SK-MEL-5 (cell line): Measurements from ENCODE around the gene NAV3. TPM values are rescaled to one million over a fixed set of nuclear protein-coding genes. Genes with fewer than 3 reads are reported as not detected.

Experiments
- DNase-seq: peaks from one replicate; pipeline ENCODE4 v3.0.0-alpha.2; 2016; ENCODE audit warnings: low read depth, low spot score
- in situ Hi-C: cut with HindIII; loops from 2 replicates; pipeline ENCODE4 v1.10.0; 2016; ENCODE audit warnings: low sequenced_read_pairs, high pct_unique_total_duplicates, low pct_unique_long_range_greater_than_20kb
- polyA plus RNA-seq, 2 experiments: library from polyadenylated mRNA; depleted of rRNA; stranded (reverse); fragments of >200 nt; gene quantifications; 2 replicates each; pipeline ENCODE4 v1.2.3, GENCODE V29; 2015
- total RNA-seq: library from RNA; depleted of rRNA; stranded (reverse); fragments of >200 nt; shearing (Covaris generic); gene quantifications from 2 replicates; pipeline ENCODE4 v1.2.3, GENCODE V29; 2014; rRNA removed

The NAV3 gene
- total RNA-seq: 41.3 and 56.6 TPM in 2 replicates
- 14.5 and 24.4 TPM in 2 replicates for polyA plus RNA-seq (2015; cell fraction: cytosol; rRNA removed)
- 29.1 and 35.9 TPM in 2 replicates for polyA plus RNA-seq (2015; cell fraction: nucleus; rRNA removed)

- no peak for DNase-seq
- in situ Hi-C loops: no loop called here
Observed at GRCh38 chr12:77830583-77831351, at the start of gene NAV3. NAV3 (plus strand) TSS chr12:77830894; CDS start chr12:77831462, 568 bp downstream.

- in situ Hi-C loops: no loop called here
- DNase-seq: no peak
Observed at GRCh38 chr12:77782034-77782433, 48.7 kb upstream of the NAV3 start.

- in situ Hi-C loops: no loop called here
Observed at GRCh38 chr12:77782766-77783165, 47.9 kb upstream of the NAV3 start.

DNA sequence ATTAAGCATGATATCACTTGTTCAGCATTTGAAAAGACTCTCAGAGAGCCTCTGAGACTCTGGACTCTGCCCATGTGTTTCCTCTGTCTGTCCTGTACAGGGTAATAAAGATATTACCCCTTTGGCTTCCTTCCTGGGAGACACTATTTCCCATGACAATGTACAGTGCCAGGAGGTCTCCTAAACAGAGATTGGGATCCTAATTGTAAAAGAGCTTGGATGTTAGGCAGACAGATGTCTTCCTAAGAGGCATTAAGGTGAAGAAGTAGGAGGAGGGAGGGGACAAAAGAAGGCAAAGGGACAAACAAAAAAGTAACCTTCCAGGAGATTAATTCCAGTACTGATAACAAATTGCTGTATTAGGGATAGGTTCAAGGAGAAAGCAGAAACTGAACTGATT is 45.5 kb upstream of the NAV3 start:
- in situ Hi-C loops: no loop called here
- DNase-seq: no peak

More at GRCh38 chr12:77782766-77783165, 47.9 kb upstream of the NAV3 start:
- DNase-seq: no peak

GRCh38 chr12:77786675-77787074 is 44.0 kb upstream of the NAV3 start:
- in situ Hi-C loops: no loop called here
- no peak for DNase-seq

DNA sequence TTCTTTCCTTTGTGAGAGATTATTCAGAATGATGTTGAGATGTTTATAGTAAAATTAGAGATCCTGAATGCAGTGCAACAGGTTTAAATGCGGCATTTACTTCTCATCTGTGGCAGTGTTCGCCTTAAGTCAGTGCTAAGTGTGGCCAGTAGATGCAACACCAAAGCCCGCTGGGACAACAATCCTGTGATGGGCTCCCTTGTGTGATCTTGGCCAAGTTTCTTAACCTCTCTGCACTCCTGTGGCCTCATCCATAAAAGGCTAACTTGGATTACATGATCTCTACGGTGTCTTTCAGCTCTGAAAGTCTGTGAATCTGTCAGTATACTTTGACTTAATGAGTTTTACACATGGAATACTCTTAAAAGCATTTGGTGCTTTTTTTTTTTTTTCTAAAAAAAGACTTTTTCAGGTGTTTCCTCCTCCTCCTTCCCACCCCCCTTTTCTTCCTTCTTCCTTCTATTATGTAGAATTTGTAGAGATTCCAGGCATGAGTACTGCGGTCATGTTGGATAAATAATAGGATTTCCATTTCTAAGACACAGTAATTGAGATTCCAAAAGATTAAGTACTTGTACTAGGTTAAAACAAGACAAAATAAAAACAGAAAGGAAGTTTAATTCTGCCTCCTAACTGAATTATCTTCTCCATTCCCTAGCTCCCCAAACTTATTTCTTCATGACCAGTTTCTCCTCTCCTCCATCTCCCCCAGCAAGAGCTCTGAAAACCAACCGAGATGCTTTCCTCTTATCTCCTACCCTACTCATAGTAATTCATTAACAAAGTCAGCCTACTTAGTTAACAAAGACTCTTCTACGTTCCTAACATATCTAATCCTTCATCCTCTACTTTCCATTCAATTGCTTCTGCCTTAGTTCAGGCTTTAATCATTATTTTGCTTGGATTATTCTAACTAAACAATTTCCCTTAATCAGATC is 42.2 kb upstream of the NAV3 start:
- in situ Hi-C loops: no loop called here
- no peak for DNase-seq

- in situ Hi-C loops: no loop called here
- DNase-seq: no peak
Observed at GRCh38 chr12:77795699-77796098, 35.0 kb upstream of the NAV3 start.

- no peak for DNase-seq
- in situ Hi-C loops: no loop called here
Observed at GRCh38 chr12:77796775-77797174, 33.9 kb upstream of the NAV3 start.

DNA sequence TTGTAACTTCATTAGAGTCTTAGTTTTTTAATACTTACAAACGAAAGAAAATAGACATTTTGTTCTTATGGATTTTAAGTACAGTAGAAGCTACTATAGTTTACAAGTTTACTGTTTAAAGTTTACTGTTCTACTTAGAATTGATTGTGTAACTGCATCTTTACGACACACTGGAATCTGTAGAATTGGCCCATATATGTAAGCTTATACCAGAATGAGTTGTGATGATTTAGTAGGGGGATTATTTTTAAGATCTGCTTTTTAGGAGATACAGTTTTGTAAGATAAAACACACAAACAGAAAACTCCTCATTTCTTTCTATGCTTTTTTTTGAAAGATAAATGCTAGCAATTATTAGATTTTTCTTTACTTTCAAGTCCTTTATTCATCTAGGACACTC is 30.2 kb upstream of the NAV3 start:
- in situ Hi-C loops: no loop called here
- no peak for DNase-seq

DNA sequence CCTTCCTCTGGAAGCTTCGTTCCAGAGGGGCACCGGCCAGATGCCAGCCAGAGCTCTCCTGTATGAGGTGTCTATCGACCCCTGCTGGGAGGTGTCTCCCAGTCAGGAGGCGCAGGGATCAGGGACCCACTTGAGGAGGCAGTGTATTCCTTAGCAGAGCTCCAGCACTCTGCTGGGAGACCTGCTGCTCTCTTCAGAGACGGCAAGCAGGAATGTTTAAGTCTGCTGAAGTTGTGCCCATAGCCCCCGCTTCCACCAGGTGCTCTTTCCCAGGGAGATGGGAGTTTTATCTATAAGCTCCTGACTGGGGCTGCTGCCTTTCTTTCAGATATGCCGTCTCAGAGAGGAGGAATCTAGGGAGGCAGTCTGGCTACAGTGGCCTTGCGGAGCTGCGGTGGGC is 22.2 kb upstream of the NAV3 start:
- in situ Hi-C loops: no loop called here
- no peak for DNase-seq

DNA sequence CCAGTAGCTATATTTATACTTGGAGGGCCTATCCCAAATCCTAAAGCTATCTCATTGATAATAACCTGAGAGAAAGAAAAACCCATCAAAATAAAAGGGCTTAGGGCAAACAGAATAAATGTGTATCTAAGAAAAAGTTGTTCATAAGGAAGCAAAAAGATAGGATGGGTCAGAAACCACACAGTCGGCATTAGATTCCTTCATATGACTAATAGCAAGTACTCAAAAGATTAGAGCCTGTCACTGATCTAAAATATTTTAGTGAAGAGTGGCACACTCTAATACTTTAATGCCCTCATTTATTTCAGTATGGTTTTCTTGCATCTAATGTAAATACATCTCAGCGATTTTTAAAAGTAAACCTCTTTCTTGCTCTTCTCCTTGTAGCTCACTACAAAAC is 17.1 kb upstream of the NAV3 start:
- no peak for DNase-seq
- in situ Hi-C loops: no loop called here

DNA sequence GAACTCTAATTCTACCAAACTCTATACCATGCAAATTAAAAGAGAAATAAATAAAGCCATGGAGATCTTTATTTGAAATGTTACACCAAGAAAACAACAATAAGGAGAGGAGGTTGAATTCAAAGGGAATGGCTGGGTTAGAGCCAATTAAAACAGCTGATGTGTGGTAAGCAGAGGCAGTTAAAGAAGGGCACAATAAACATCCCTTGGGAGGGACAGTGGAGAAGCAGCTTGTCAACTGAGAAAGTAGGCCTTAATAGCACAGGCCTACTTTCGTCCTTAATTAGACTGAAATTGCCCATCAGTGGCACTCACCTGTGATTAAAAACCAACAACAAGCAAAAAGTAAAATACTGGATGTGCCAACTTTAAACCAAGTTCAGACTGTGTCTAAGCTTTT is 16.3 kb upstream of the NAV3 start:
- DNase-seq: no peak
- in situ Hi-C loops: no loop called here

DNA sequence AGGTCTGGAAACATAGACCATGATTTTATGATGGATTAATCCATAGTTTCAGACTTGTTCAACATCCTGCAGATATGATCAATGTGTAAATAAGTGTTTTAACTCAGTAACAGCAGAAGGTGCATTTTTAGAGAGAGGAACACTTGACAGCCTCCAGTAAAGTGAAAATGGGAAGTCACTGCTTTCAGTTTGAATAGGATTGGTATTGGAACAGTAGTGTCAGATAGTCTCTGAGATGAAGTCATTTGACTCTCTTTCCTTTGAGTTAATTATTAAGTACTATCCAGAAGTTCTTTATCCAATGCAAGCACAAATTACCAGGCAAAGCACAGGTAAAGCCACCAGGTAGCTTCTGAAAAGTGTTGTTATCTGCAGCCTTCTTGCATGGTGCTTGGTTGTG is 14.5 kb upstream of the NAV3 start:
- in situ Hi-C loops: no loop called here
- no peak for DNase-seq

DNA sequence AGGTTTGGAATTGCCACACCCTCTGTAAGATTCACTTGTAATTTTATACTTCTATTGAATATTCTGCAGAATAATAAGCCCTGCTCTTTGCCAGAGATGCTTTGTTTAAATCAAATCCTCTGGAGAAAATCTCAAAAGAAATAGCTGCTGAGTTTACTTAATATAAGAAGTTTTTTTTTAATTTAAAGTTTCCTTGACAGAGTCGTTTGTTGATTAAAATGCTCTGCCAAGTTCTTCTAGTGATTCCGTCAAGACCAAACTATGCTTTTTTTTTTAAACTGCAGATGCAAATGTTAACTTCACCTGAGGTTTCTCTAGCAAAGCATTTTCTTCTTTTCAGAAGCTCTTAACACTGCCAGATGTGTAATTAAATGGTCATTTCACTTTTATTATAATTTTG is 13.4 kb upstream of the NAV3 start:
- in situ Hi-C loops: no loop called here
- DNase-seq: no peak

DNA sequence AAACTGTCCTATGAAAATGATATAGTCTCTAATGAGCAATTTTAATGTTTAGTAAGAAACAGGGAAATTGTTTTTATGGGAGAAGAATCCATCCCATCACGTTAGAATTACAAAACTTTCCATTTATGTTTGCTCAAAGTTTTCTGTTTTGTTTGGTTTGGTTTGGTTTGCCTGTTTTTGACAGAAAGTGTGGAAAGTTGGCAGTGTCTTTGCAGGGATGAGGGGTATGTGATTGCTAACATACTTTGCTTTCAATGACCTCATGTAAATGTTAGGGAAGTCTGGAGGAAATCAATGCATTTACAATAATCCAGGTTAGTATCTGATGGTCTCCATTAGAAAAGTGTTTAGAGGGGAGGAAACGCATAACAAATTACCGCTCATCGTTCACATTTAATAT is 12.3 kb upstream of the NAV3 start:
- in situ Hi-C loops: no loop called here
- no peak for DNase-seq

DNA sequence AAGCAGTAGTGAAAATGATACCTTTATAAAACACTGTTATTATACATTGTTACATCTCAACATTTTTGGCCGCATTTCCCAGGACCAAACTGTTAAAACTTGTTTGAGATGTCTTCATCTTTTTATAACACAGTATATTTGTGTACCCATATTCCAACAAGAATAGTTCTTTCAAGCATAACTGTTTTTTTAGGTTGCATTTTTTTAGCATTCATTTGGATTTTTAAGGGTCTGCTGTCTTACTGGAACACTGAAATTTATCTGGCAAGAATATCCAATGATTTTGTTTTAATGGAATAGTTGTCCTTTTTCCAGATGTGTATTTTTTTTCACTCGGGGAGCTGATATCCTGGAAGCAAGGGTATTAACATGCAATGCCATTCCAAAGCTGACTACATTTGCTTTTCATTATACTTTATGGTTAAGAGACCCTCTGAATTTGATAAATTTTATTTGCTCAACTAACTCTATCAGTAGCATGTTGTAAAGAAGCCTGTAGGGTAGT is 8.9 kb upstream of the NAV3 start:
- in situ Hi-C loops: no loop called here
- DNase-seq: no peak

GRCh38 chr12:77833329-77833728 is 2.6 kb downstream of the NAV3 start:
- DNase-seq: no peak
- in situ Hi-C loops: no loop called here

GRCh38 chr12:77834618-77835017 is 3.9 kb downstream of the NAV3 start:
- no peak for DNase-seq
- in situ Hi-C loops: no loop called here
